KMS-11 (cell line): ENCODE data around the gene ZNF678.
"Not testable (repeated sequence)": the region's sequence is repeated elsewhere in the genome, so short reads cannot be mapped to it uniquely, and the experiment has no call there.

ENCODE experiments used
- H2AFZ ChIP-seq: fragments of 200-600 bp; sonication (generic); 2 replicates; pipeline ENCODE4 v1.6.1; 2016; ENCODE audit warnings: antibody characterized with exemption, mixed run types, low read depth
- H3K27ac ChIP-seq: fragments of 200-600 bp; sonication (generic); 2 replicates; pipeline ENCODE4 v1.6.1; 2016; ENCODE audit warnings: mild to moderate bottlenecking, mixed run types
- H3K27me3 ChIP-seq: fragments of 200-600 bp; sonication (generic); 2 replicates; pipeline ENCODE4 v1.6.1; 2017; ENCODE audit warnings: mild to moderate bottlenecking, low read depth, mixed run types, moderate library complexity; ENCODE audit not compliant: insufficient read depth
- H3K36me3 ChIP-seq: fragments of 200-600 bp; sonication (generic); 2 replicates; pipeline ENCODE4 v1.6.1; 2017; ENCODE audit warnings: mild to moderate bottlenecking, mixed run types; ENCODE audit not compliant: insufficient read depth
- H3K4me1 ChIP-seq: fragments of 200-600 bp; sonication (generic); 2 replicates; pipeline ENCODE4 v1.6.1; 2016; ENCODE audit warnings: mild to moderate bottlenecking, low read depth, mixed run types; ENCODE audit not compliant: poor library complexity, severe bottlenecking
- H3K4me2 ChIP-seq: fragments of 200-600 bp; sonication (generic); 2 replicates; pipeline ENCODE4 v1.7.0; 2016; ENCODE audit warnings: mild to moderate bottlenecking, mixed run types
- H3K4me3 ChIP-seq: fragments of 200-600 bp; sonication (generic); IDR thresholded peaks from 2 replicates; pipeline ENCODE4 v1.6.1; 2017; ENCODE audit warnings: low read depth, low read length, mixed read lengths; ENCODE audit not compliant: insufficient read depth
- H3K79me2 ChIP-seq: fragments of 200-600 bp; sonication (generic); 2 replicates; pipeline ENCODE4 v1.6.1; 2016; ENCODE audit warnings: low read depth, mixed run types; ENCODE audit not compliant: insufficient read depth
- H3K9ac ChIP-seq: fragments of 200-600 bp; sonication (generic); 2 replicates; pipeline ENCODE4 v1.6.1; 2016; ENCODE audit warnings: mild to moderate bottlenecking, mixed run types
- H4K20me1 ChIP-seq: fragments of 200-600 bp; sonication (generic); 2 replicates; pipeline ENCODE4 v1.6.1; 2016; ENCODE audit warnings: mild to moderate bottlenecking, mixed run types; ENCODE audit not compliant: insufficient read depth
- TF ChIP-seq, protein P1 (sequence below): fragments of 200-600 bp; sonication (generic); conservative IDR thresholded peaks from 2 replicates; pipeline ENCODE4 v1.6.1; 2017; ENCODE audit warnings: low read depth, mild to moderate bottlenecking, antibody characterized with exemption, low read length, moderate library complexity, mixed read lengths

Gene ZNF678

GRCh38 chr1:227577500-227577899 is 14.1 kb downstream of the ZNF678 start:
- no peaks in the 10 kb centered on the region for H3K36me3 ChIP-seq
- H3K4me3 ChIP-seq: no peak overlapping the region
- TF ChIP-seq, protein P1, sequence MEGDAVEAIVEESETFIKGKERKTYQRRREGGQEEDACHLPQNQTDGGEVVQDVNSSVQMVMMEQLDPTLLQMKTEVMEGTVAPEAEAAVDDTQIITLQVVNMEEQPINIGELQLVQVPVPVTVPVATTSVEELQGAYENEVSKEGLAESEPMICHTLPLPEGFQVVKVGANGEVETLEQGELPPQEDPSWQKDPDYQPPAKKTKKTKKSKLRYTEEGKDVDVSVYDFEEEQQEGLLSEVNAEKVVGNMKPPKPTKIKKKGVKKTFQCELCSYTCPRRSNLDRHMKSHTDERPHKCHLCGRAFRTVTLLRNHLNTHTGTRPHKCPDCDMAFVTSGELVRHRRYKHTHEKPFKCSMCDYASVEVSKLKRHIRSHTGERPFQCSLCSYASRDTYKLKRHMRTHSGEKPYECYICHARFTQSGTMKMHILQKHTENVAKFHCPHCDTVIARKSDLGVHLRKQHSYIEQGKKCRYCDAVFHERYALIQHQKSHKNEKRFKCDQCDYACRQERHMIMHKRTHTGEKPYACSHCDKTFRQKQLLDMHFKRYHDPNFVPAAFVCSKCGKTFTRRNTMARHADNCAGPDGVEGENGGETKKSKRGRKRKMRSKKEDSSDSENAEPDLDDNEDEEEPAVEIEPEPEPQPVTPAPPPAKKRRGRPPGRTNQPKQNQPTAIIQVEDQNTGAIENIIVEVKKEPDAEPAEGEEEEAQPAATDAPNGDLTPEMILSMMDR: no peak
- H3K4me1 ChIP-seq: no peaks in the 10 kb centered on the region
- H2AFZ ChIP-seq: no peak overlapping the region
- no peaks in the 10 kb centered on the region for H3K27me3 ChIP-seq
- H3K79me2 ChIP-seq: peaks cover 21% of the 10 kb centered on the region; the same call in 1 of the 2 replicates
- H3K27ac ChIP-seq: no peak overlapping the region
- no peak overlapping the region for H3K4me2 ChIP-seq
- no peaks in the 10 kb centered on the region for H4K20me1 ChIP-seq
- no peak overlapping the region for H3K9ac ChIP-seq

GRCh38 chr1:227583354-227583753 is 20.0 kb downstream of the ZNF678 start:
- peaks cover 4% of the 10 kb centered on the region; the same call in 1 of the 2 replicates for H3K79me2 ChIP-seq
- TF ChIP-seq, protein P1: no peak
- H3K4me2 ChIP-seq: no peak overlapping the region
- H3K9ac ChIP-seq: no peak overlapping the region
- H3K27me3 ChIP-seq: no peaks in the 10 kb centered on the region
- no peak overlapping the region for H3K4me3 ChIP-seq
- no peak overlapping the region for H3K27ac ChIP-seq
- H2AFZ ChIP-seq: no peak overlapping the region
- no peaks in the 10 kb centered on the region for H3K36me3 ChIP-seq
- no peaks in the 10 kb centered on the region for H3K4me1 ChIP-seq
- no peaks in the 10 kb centered on the region for H4K20me1 ChIP-seq

- no peak overlapping the region for H3K9ac ChIP-seq
- H3K4me2 ChIP-seq: no peak overlapping the region
- H3K36me3 ChIP-seq: no peaks in the 10 kb centered on the region
- H3K27ac ChIP-seq: no peak overlapping the region
- no peak overlapping the region for H2AFZ ChIP-seq
- H3K4me3 ChIP-seq: no peak overlapping the region
- H3K27me3 ChIP-seq: no peaks in the 10 kb centered on the region
- TF ChIP-seq, protein P1: no peak
- no peaks in the 10 kb centered on the region for H3K4me1 ChIP-seq
- peaks cover 2% of the 10 kb centered on the region; the same call in 1 of the 2 replicates for H3K79me2 ChIP-seq
- H4K20me1 ChIP-seq: no peaks in the 10 kb centered on the region
Observed at GRCh38 chr1:227586733-227587132, 23.4 kb downstream of the ZNF678 start.

- Histone ChIP-seq H3K36me3 (no peaks in the 10 kb centered on the region), H3K4me3 (no peak overlapping the region), H3K27ac (no peak overlapping the region), H3K4me1 (no peaks in the 10 kb centered on the region), H3K9ac (no peak overlapping the region), H2AFZ (no peak overlapping the region), H4K20me1 (no peaks in the 10 kb centered on the region), H3K27me3 (no peaks in the 10 kb centered on the region), H3K4me2 (no peak overlapping the region), H3K79me2 (no peaks in the 10 kb centered on the region)
- TF ChIP-seq, protein P1: no peak
Observed at GRCh38 chr1:227587968-227588367, 24.6 kb downstream of the ZNF678 start.

DNA sequence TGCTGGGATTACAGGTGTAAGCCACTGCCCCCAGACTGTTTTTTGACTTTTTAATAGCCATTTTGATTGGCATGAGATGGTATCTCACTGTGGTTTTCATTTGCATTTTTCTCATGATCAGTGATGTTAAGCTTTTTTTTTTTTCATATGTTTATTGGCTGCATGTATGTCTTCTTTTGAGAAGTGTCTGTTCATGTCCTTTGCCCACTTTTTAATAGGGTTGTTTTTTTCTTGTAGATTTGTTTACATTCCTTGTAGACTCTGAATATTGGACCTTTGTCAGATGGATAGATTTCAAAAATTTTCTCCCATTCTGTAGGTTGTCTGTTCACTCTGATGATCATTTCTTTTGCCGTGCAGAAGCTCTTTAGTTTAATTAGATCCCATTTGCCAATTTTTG is 25.4 kb downstream of the ZNF678 start:
- not testable (repeated sequence) for H3K27ac ChIP-seq, H2AFZ ChIP-seq, H3K27me3 ChIP-seq, H3K9ac ChIP-seq, H4K20me1 ChIP-seq, H3K36me3 ChIP-seq, H3K4me2 ChIP-seq, H3K79me2 ChIP-seq, H3K4me3 ChIP-seq, H3K4me1 ChIP-seq

DNA sequence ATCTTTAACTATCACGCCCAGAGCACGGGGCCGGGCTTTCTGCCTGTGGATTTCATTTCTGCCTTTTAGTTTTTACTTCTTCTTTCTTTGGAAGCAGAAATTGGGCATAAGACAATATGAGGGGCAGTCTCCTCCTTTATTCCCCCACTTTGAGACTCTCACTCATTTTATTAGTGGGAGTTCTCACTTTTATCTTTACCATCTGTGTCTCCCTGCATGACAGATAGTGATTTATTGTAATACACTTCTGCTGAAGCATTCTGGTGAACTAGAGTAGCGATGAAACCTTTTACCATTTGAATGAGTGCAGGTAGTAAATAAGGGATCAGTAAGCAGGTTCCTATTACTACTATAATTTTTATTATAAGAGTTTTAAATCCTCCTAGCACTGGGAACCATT is 26.4 kb downstream of the ZNF678 start:
- H3K27me3 ChIP-seq, H3K4me1 ChIP-seq, H3K79me2 ChIP-seq, H2AFZ ChIP-seq, H3K27ac ChIP-seq, H3K9ac ChIP-seq, H3K36me3 ChIP-seq, H3K4me3 ChIP-seq, H4K20me1 ChIP-seq, H3K4me2 ChIP-seq: not testable (repeated sequence)

DNA sequence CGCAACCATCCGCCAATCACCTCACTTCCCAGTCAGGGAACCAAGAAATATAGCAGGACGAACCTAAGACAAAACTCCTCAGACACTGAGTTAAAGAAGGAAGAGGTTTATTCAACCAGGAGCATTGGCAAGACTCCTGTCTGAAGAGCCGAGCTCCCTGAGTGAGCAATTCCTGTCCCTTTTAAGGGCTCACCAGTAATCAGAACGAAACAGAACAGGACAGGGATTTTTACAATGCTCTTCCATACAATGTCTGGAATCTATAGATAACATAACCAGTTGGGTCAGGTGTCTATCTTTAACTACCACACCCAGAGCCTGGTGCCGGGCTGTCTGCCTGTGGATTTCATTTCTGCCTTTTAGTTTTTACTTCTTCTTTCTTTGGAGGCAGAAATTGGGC is 32.9 kb downstream of the ZNF678 start:
- not testable (repeated sequence) for H3K79me2 ChIP-seq, H2AFZ ChIP-seq, H3K4me3 ChIP-seq, H3K27ac ChIP-seq, H3K4me1 ChIP-seq, H3K9ac ChIP-seq, H3K27me3 ChIP-seq, H3K4me2 ChIP-seq, H3K36me3 ChIP-seq, H4K20me1 ChIP-seq
